Upper lobe of left lung (tissue), 6 donors: Measurements from ENCODE around the gene MAPKBP1. TPM values are rescaled to one million over a fixed set of nuclear protein-coding genes. Genes with fewer than 3 reads are reported as not detected.

Experiments used
- ATAC-seq, 2 donors: fragments of 200-7000 bp; cut with Tn5 transposase; one replicate each; pipeline ENCODE4 v1.9.1; 2022; ENCODE audit warnings: mild to moderate bottlenecking in 2 of 2, moderate library complexity in 2 of 2; ENCODE audit not compliant: low FRiP score in 2 of 2
- DNase-seq, 2 donors: peaks; one replicate each; pipeline ENCODE4 v3.0.0-alpha.2; 2019 to 2020
- H3K27ac ChIP-seq, 4 donors: fragments of 200-600 bp; sonication (generic); one replicate each; pipeline ENCODE4 v1.5.1; 2016 to 2019
- H3K27me3 ChIP-seq, 4 donors: fragments of 200-600 bp; sonication (generic); one replicate each; pipeline ENCODE4 v1.5.1; 2017 to 2019
- H3K36me3 ChIP-seq, 4 donors: fragments of 200-600 bp; sonication (generic); one replicate each; pipeline ENCODE4 v1.5.1; 2016 to 2019
- H3K4me1 ChIP-seq, 4 donors: fragments of 200-600 bp; sonication (generic); one replicate each; pipeline ENCODE4 v1.5.1; 2018 to 2019
- H3K4me3 ChIP-seq, 4 donors: fragments of 200-600 bp; sonication (generic); one replicate each; pipeline ENCODE4 v1.5.1; 2017 to 2019; ENCODE audit warnings: mild to moderate bottlenecking in 2 of 4, moderate library complexity in 1 of 4
- H3K9me3 ChIP-seq, 4 donors: fragments of 200-600 bp; sonication (generic); one replicate each; pipeline ENCODE4 v1.5.1; 2018 to 2019
- CTCF ChIP-seq, 6 experiments: fragments of 450-650 bp in 4 of 6; fragments of 200-600 bp in 2 of 6; sonication (generic) in 2 of 6; IDR thresholded peaks; one replicate each; pipeline ENCODE4 v1.5.1; 2016 to 2019; ENCODE audit warnings: antibody characterized with exemption in 6 of 6
- EP300 ChIP-seq, 4 donors: sonication (generic); formaldehyde crosslinking; IDR thresholded peaks; one replicate each; pipeline ENCODE4 v1.5.1; 2017; ENCODE audit warnings: antibody characterized with exemption in 4 of 4, control low read depth in 2 of 4
- POLR2A ChIP-seq, 4 donors: fragments of 450-650 bp; IDR thresholded peaks; one replicate each; pipeline ENCODE4 v1.5.1; 2016 to 2017; ENCODE audit warnings: antibody characterized with exemption in 4 of 4, mild to moderate bottlenecking in 2 of 4
- POLR2AphosphoS5 ChIP-seq, 2 donors: sonication (generic); formaldehyde crosslinking; IDR thresholded peaks; one replicate each; pipeline ENCODE4 v1.5.1; 2017; ENCODE audit warnings: antibody characterized with exemption in 2 of 2
- WGBS, 2 donors: methylation state at CpG; one replicate each; pipeline ENCODE4 v1.1.5; 2017 to 2018; 5-methylcytosine and 5-hydroxymethylcytosine counted together
- total RNA-seq, 6 donors: library from RNA; depleted of rRNA in 4 of 6; stranded (reverse); fragments of >200 nt in 4 of 6; gene quantifications; one replicate each; pipeline versions ENCODE4 v1.1.0 to v1.2.1, GENCODE V29; 2016 to 2021
- donor health status: DM: no; HTN: no; CAD: no; lungs with moderate emphysema.
- donor health status: DM: no; HTN: yes; CAD: no; lungs with severe emphysema.

The MAPKBP1 gene
- total RNA-seq, 6 donors from 2014 or later = 12.8 to 83.8 (median 26.8) TPM

DNA sequence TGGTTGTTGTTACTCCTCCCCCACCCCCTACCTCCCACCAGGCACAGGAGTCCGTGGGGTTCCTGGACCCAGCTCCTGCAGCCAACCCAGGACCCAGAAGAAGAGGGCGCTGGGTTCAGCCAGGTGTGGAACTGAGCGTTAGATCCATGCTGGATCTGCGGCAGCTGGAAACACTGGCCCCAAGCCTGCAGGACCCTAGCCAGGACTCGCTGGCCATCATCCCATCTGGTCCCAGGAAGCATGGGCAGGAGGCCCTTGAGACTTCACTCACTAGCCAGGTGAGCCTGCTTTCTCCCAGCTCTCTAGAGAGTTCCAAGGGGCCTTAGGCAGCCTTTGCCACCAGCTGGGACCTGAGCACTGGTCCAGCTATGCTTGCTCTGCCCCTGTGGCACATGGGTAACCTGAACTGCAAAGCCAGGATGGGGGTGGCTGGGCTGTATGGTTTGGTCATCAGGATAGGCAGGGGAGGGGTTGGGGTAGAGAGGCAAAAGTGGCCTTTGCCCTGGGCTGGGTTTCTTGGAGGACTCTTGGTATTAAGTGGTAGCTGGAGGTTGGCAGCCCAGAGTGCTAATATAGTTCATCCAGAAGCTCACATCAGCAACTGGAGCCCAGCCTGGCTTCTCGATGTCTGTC lies 46.6 kb downstream of the MAPKBP1 start:
- Histone ChIP-seq H3K27me3 (no peaks in the 10 kb centered on the region), H3K27ac (no peak overlapping the region), H3K4me1 (no peaks in the 10 kb centered on the region), H3K4me3 (no peak overlapping the region), H3K36me3 (peaks cover 0 to 91% (median 70%) of the 10 kb centered on the region in 4 donors), H3K9me3 (no peaks in the 10 kb centered on the region)
- DNase-seq = no peak
- TF ChIP-seq POLR2A (IDR thresholded peaks at IDR 0.05) (no peak), POLR2AphosphoS5 (IDR thresholded peaks at IDR 0.05) (no peak)
- no peak for ATAC-seq
- 94 to 95% methylated on average over 4 to 6 of the region's 6 CpGs for WGBS, 2 donors

- H3K27me3 ChIP-seq = no peaks in the 10 kb centered on the region
- DNase-seq (no peak), ATAC-seq (no peak)
- no peak for TF ChIP-seq CTCF (IDR thresholded peaks at IDR 0.05)
- TF ChIP-seq EP300 (IDR thresholded peaks at IDR 0.05) = no peak
- no peak for TF ChIP-seq POLR2AphosphoS5 (IDR thresholded peaks at IDR 0.05)
- no peak for TF ChIP-seq POLR2A (IDR thresholded peaks at IDR 0.05)
- no peak overlapping the region for H3K4me3 ChIP-seq
- H3K4me1 ChIP-seq = no peaks in the 10 kb centered on the region
- 73 to 100% methylated on average over 3 of the region's 4 CpGs for WGBS, 2 donors
- no peak overlapping the region for H3K27ac ChIP-seq
- no peaks in the 10 kb centered on the region for H3K9me3 ChIP-seq
- peaks cover 0 to 84% (median 65%) of the 10 kb centered on the region in 4 donors for H3K36me3 ChIP-seq
Observed at GRCh38 chr15:41821831-41822230, 47.5 kb downstream of the MAPKBP1 start.

DNA sequence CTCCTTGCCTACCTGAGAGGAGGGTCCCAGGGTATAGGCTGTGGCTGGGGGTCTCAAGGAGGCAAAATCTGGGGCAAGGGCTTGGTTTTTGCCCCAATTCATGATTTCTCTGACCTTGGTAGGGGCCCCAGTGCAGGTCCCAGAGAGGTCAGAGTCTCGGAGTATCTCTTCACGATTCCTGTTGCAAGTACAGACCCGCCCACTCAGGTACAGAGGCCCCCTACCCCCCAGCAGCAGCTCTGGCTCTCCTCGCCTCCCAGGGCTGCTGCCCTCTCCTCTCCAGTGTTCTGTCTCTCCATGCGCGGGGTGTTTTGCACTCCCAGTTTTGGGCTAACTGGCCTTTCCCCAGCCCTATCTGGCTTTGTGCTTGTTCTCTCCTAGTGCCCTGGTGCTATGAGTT lies 48.2 kb downstream of the MAPKBP1 start:
- DNase-seq (no peak), ATAC-seq (no peak)
- WGBS, 2 donors = 93 to 96% methylated on average over 6 of the region's 6 CpGs
- H3K27me3 ChIP-seq = no peaks in the 10 kb centered on the region
- no peak for TF ChIP-seq CTCF (IDR thresholded peaks at IDR 0.05)
- TF ChIP-seq EP300 (IDR thresholded peaks at IDR 0.05) = no peak
- no peak for TF ChIP-seq POLR2AphosphoS5 (IDR thresholded peaks at IDR 0.05)
- TF ChIP-seq POLR2A (IDR thresholded peaks at IDR 0.05) = no peak
- H3K27ac ChIP-seq = no peak overlapping the region
- H3K4me3 ChIP-seq = no peak overlapping the region
- H3K36me3 ChIP-seq = peaks cover 0 to 78% (median 59%) of the 10 kb centered on the region in 4 donors
- no peaks in the 10 kb centered on the region for H3K9me3 ChIP-seq
- peaks cover 4 to 6% (median 5%) of the 10 kb centered on the region in 4 donors for H3K4me1 ChIP-seq

DNA sequence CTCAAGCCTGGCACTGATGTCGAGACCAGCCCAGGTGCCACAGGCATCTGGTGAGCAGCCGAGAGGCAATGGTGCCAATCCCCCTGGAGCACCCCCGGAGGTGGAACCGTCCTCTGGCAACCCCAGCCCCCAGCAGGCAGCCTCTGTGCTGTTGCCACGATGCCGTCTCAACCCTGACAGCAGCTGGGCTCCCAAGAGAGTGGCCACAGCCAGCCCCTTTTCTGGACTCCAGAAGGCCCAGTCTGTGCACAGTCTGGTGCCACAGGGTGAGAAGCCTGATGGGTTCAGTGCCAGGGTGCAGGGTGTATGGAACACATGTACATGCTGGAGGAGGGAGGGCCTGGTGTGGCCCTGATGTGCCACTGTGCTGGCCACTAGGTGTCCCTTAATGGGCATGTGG lies 48.7 kb downstream of the MAPKBP1 start:
- ATAC-seq (no peak), DNase-seq (no peak)
- no peak overlapping the region for H3K4me3 ChIP-seq
- H3K9me3 ChIP-seq = no peaks in the 10 kb centered on the region
- peaks cover 6 to 8% (median 6%) of the 10 kb centered on the region in 4 donors for H3K4me1 ChIP-seq
- TF ChIP-seq POLR2AphosphoS5 (IDR thresholded peaks at IDR 0.05) = no peak
- TF ChIP-seq EP300 (IDR thresholded peaks at IDR 0.05) = no peak
- no peak for TF ChIP-seq POLR2A (IDR thresholded peaks at IDR 0.05)
- no peak for TF ChIP-seq CTCF (IDR thresholded peaks at IDR 0.05)
- H3K36me3 ChIP-seq = peaks cover 0 to 73% (median 54%) of the 10 kb centered on the region in 4 donors
- H3K27me3 ChIP-seq = no peaks in the 10 kb centered on the region
- H3K27ac ChIP-seq = no peak overlapping the region
- 88 to 98% methylated on average over 6 of the region's 6 CpGs for WGBS, 2 donors

GRCh38 chr15:41823502-41823901 lies 49.2 kb downstream of the MAPKBP1 start:
- H3K4me3 ChIP-seq = no peak overlapping the region
- no peak for DNase-seq
- H3K27me3 ChIP-seq = no peaks in the 10 kb centered on the region
- peaks cover 6 to 9% (median 7%) of the 10 kb centered on the region in 4 donors for H3K4me1 ChIP-seq
- no peaks in the 10 kb centered on the region for H3K9me3 ChIP-seq
- WGBS, 2 donors = 88 to 94% methylated on average over 3 to 10 of the region's 11 CpGs
- ATAC-seq = no peak
- peaks cover 0 to 67% (median 49%) of the 10 kb centered on the region in 4 donors for H3K36me3 ChIP-seq
- TF ChIP-seq EP300 (IDR thresholded peaks at IDR 0.05) = no peak
- no peak overlapping the region for H3K27ac ChIP-seq
